Neural crest cell (in vitro differentiated cells): ENCODE measurements around the gene GOLPH3. TPM values are rescaled to one million over a fixed set of nuclear protein-coding genes. Genes with fewer than 3 reads are reported as not detected.

ENCODE experiments used
- DNase-seq: peaks from one replicate; pipeline ENCODE4 v3.0.0; 2021; ENCODE audit warnings: low read depth, mixed read lengths, low spot score
- H3K27ac Mint-ChIP-seq: one replicate; pipeline ENCODE4 v1.8.0; 2021; ENCODE audit warnings: mild to moderate bottlenecking, mixed read lengths; ENCODE audit not compliant: unreplicated experiment
- H3K27me3 Mint-ChIP-seq: 2 replicates; pipeline ENCODE4 v1.8.0; 2021; ENCODE audit warnings: low read depth, mild to moderate bottlenecking, mixed read lengths
- H3K36me3 Mint-ChIP-seq: 2 replicates; pipeline ENCODE4 v1.8.0; 2021; ENCODE audit warnings: low read depth, mild to moderate bottlenecking, mixed read lengths
- H3K4me1 Mint-ChIP-seq: 2 replicates; pipeline ENCODE4 v1.8.0; 2021; ENCODE audit warnings: mixed read lengths
- H3K4me3 Mint-ChIP-seq: one replicate; pipeline ENCODE4 v1.8.0; 2021; ENCODE audit warnings: mild to moderate bottlenecking, mixed read lengths
- H3K9me3 Mint-ChIP-seq: 2 replicates; pipeline ENCODE4 v1.8.0; 2021; ENCODE audit warnings: mixed read lengths
- CTCF ChIP-seq: fragments of 200-600 bp; sonication (generic); conservative IDR thresholded peaks from 2 replicates; pipeline ENCODE4 v1.5.0; 2021; ENCODE audit warnings: antibody characterized with exemption, mild to moderate bottlenecking
- total RNA-seq: library from RNA; stranded (reverse); gene quantifications from 2 replicates; pipeline ENCODE4 v1.2.1, GENCODE V29; 2021

GOLPH3 gene
- total RNA-seq, 1 donor from 2014 or later = 61.7 TPM

- Mint-ChIP-seq H3K27me3 (no peaks in the 10 kb centered on the region), H3K4me3 (no peak overlapping the region), H3K36me3 (peaks cover 3% of the 10 kb centered on the region), H3K9me3 (no peaks in the 10 kb centered on the region), H3K27ac (no peak overlapping the region), H3K4me1 (no peaks in the 10 kb centered on the region)
- DNase-seq = peak; percentile 70
- TF ChIP-seq CTCF = peak; percentile 82
Measured at GRCh38 chr5:32092938-32093812, 80.9 kb downstream of the GOLPH3 start.

GRCh38 chr5:32090755-32091128, 83.4 kb downstream of the GOLPH3 start:
- Mint-ChIP-seq H3K27ac (no peak overlapping the region), H3K9me3 (no peaks in the 10 kb centered on the region), H3K4me3 (no peak overlapping the region), H3K4me1 (no peaks in the 10 kb centered on the region), H3K36me3 (no peaks in the 10 kb centered on the region), H3K27me3 (no peaks in the 10 kb centered on the region)
- TF ChIP-seq CTCF = no peak
- DNase-seq = no peak

- H3K27ac Mint-ChIP-seq = no peak overlapping the region
- DNase-seq = no peak
- no peak for TF ChIP-seq CTCF
- no peaks in the 10 kb centered on the region for H3K9me3 Mint-ChIP-seq
- H3K4me3 Mint-ChIP-seq = no peak overlapping the region
- H3K4me1 Mint-ChIP-seq = no peaks in the 10 kb centered on the region
- H3K36me3 Mint-ChIP-seq = no peaks in the 10 kb centered on the region
- no peaks in the 10 kb centered on the region for H3K27me3 Mint-ChIP-seq
Measured at GRCh38 chr5:32090026-32090754, 83.9 kb downstream of the GOLPH3 start.

- Mint-ChIP-seq H3K4me1 (no peaks in the 10 kb centered on the region), H3K36me3 (no peaks in the 10 kb centered on the region), H3K27me3 (no peaks in the 10 kb centered on the region), H3K4me3 (no peak overlapping the region), H3K9me3 (no peaks in the 10 kb centered on the region), H3K27ac (no peak overlapping the region)
- no peak for TF ChIP-seq CTCF
- no peak for DNase-seq
Measured at GRCh38 chr5:32089146-32090000, 84.7 kb downstream of the GOLPH3 start.

- Mint-ChIP-seq H3K27me3 (no peaks in the 10 kb centered on the region), H3K4me1 (no peaks in the 10 kb centered on the region), H3K27ac (peak overlapping the region; percentile 57), H3K9me3 (no peaks in the 10 kb centered on the region), H3K4me3 (no peak overlapping the region), H3K36me3 (no peaks in the 10 kb centered on the region)
- DNase-seq = no peak
- no peak for TF ChIP-seq CTCF
Measured at GRCh38 chr5:32088214-32088613, 85.9 kb downstream of the GOLPH3 start.
